A549 (cell line): ENCODE measurements around the gene DNM3. TPM values are rescaled to one million over a fixed set of nuclear protein-coding genes. Genes with fewer than 3 reads are reported as not detected.
"Not testable (repeated sequence)": the region's sequence is repeated elsewhere in the genome, so short reads cannot be mapped to it uniquely, and the experiment has no call there.

Experiments
- ATAC-seq, 2 experiments: fragments of 200-7000 bp in 1 of 2; fragments of >200 bp in 1 of 2; cut with Nextera tagmentation in 1 of 2; cut with Tn5 transposase in 1 of 2; 3 replicates each; pipeline versions ENCODE4 v1.8.0 to v1.9.1; 2018 to 2020; ENCODE audit warnings: mild to moderate bottlenecking in 1 of 2, moderate library complexity in 1 of 2
- CTCF ChIA-PET: fragments of 300-600 bp; sonication (Branson Sonifier 250); formaldehyde crosslinking; extraction: SDS; loops from one replicate; lab custom pipeline; 2021; ENCODE audit warnings: antibody characterized with exemption, inconsistent platforms; lab: Yijun Ruan, JAX
- POLR2A ChIA-PET: fragments of 350-600 bp; formaldehyde crosslinking; extraction: SDS; loops from one replicate; lab custom pipeline; 2021; ENCODE audit warnings: antibody characterized with exemption, inconsistent platforms; lab: Yijun Ruan, JAX
- DNase-seq, 2 experiments: peaks; one replicate each; pipeline versions ENCODE4 v3.0.0 to v3.0.0-alpha.2; 2011 to 2016; ENCODE audit warnings: low read depth in 1 of 2, low spot score in 1 of 2
- FAIRE-seq: peaks from 2 replicates; lab custom pipeline; 2011; peaks lifted over from hg19 to GRCh38; lab: Jason Lieb, UNC
- H3K27ac ChIP-seq, 2 experiments: fragments of >200 bp; sonication (Bioruptor Twin); formaldehyde crosslinking; 3 replicates each; pipeline ENCODE4 v1.5.1; 2016 to 2017
- H3K4me1 ChIP-seq: fragments of >200 bp; sonication (Bioruptor Twin); formaldehyde crosslinking; 3 replicates; pipeline ENCODE4 v1.6.1; 2016
- H3K4me2 ChIP-seq: fragments of >200 bp; sonication (Bioruptor Twin); formaldehyde crosslinking; 3 replicates; pipeline ENCODE4 v1.6.1; 2016
- H3K4me3 ChIP-seq: fragments of >200 bp; sonication (Bioruptor Twin); formaldehyde crosslinking; 3 replicates; pipeline ENCODE4 v1.5.1; 2016
- H3K9me3 ChIP-seq: fragments of >200 bp; sonication (Bioruptor Twin); formaldehyde crosslinking; 3 replicates; pipeline ENCODE4 v1.6.1; 2016
- CBX8 ChIP-seq: fragments of 200-600 bp; sonication (generic); IDR thresholded peaks from 2 replicates; pipeline ENCODE4 v1.6.1; 2016
- EHMT2 ChIP-seq: fragments of 200-600 bp; sonication (generic); IDR thresholded peaks from 2 replicates; pipeline ENCODE4 v1.6.1; 2016; ENCODE audit warnings: antibody characterized with exemption, low read depth, mild to moderate bottlenecking, moderate library complexity
- EP300 ChIP-seq, 2 experiments: fragments of >200 bp; sonication (Bioruptor Twin); formaldehyde crosslinking; IDR thresholded peaks; 2 replicates in 1 of 2; 3 replicates in 1 of 2; pipeline ENCODE4 v1.6.1; 2016 to 2017
- ESRRA ChIP-seq: fragments of 150-350 bp; IDR thresholded peaks from 2 replicates; pipeline ENCODE4 v1.6.1; 2014; ENCODE audit warnings: mild to moderate bottlenecking, low read length, borderline replicate concordance
- GATA3 ChIP-seq: IDR thresholded peaks from 2 replicates; pipeline ENCODE4 v1.6.1; 2012; ENCODE audit warnings: borderline replicate concordance
- HES2 ChIP-seq: fragments of >200 bp; sonication (Bioruptor Twin); formaldehyde crosslinking; IDR thresholded peaks from 2 replicates; pipeline ENCODE4 v1.6.1; 2016
- HEYL ChIP-seq: fragments of 250-450 bp; sonication (Bioruptor Pico); IDR thresholded peaks from 2 replicates; pipeline ENCODE4 v1.8.0; 2021; ENCODE audit warnings: mild to moderate bottlenecking, moderate library complexity
- JUNB ChIP-seq: fragments of >200 bp; sonication (Bioruptor Twin); formaldehyde crosslinking; IDR thresholded peaks from 2 replicates; pipeline ENCODE4 v1.6.1; 2016
- KDM5A ChIP-seq: fragments of 200-600 bp; sonication (generic); IDR thresholded peaks from 2 replicates; pipeline ENCODE4 v1.6.1; 2016; ENCODE audit warnings: antibody characterized with exemption, mild to moderate bottlenecking
- PHF8 ChIP-seq: fragments of 200-600 bp; sonication (generic); IDR thresholded peaks from 2 replicates; pipeline ENCODE4 v1.6.1; 2016; ENCODE audit warnings: low read depth, mild to moderate bottlenecking, antibody characterized with exemption, moderate library complexity, borderline replicate concordance
- POLR2A ChIP-seq: IDR thresholded peaks from 2 replicates; pipeline ENCODE4 v1.6.1; 2012; ENCODE audit warnings: mild to moderate bottlenecking, low read length
- POLR2AphosphoS2 ChIP-seq: conservative IDR thresholded peaks from 2 replicates; pipeline ENCODE4 v1.6.1; 2012; ENCODE audit warnings: low read length, improper control_type of control experiment, inconsistent platforms
- RAD21 ChIP-seq, 2 experiments: fragments of >200 bp in 1 of 2; sonication (Bioruptor Twin) in 1 of 2; formaldehyde crosslinking in 1 of 2; IDR thresholded peaks in 1 of 2; conservative IDR thresholded peaks in 1 of 2; 2 replicates in 1 of 2; 3 replicates in 1 of 2; pipeline ENCODE4 v1.6.1; 2012 to 2018; ENCODE audit warnings: inconsistent platforms in 1 of 2
- SMC3 ChIP-seq: fragments of >200 bp; sonication (Bioruptor Twin); formaldehyde crosslinking; IDR thresholded peaks from 3 replicates; pipeline ENCODE4 v1.6.1; 2018; ENCODE audit warnings: inconsistent platforms
- SREBF2 ChIP-seq: fragments of 450-650 bp; IDR thresholded peaks from 2 replicates; pipeline ENCODE4 v1.6.1; 2014; ENCODE audit warnings: mild to moderate bottlenecking, moderate library complexity
- TFCP2L1 ChIP-seq: fragments of 250-450 bp; sonication (Bioruptor Pico); IDR thresholded peaks from 2 replicates; pipeline ENCODE4 v1.5.0; 2021; ENCODE audit warnings: mild to moderate bottlenecking
- ZC3H11A ChIP-seq: fragments of 450-650 bp; IDR thresholded peaks from 2 replicates; pipeline ENCODE4 v1.6.1; 2014; ENCODE audit warnings: antibody characterized with exemption, mild to moderate bottlenecking
- WGBS: methylation state at CpG from one replicate; pipeline ENCODE4 v1.1.6; 2017; ENCODE audit errors: missing lambda C conversion rate; 5-methylcytosine and 5-hydroxymethylcytosine counted together
- polyA plus RNA-seq, 4 experiments: library from polyadenylated mRNA; depleted of rRNA in 3 of 4; stranded (reverse); fragments of >200 nt; fragmentation: RNase III in 1 of 4; extraction: RNeasy Plus Mini Kit Qiagen cat#74134 plus additional on column Dnase treatment in 1 of 4; gene quantifications; 2 replicates in 3 of 4; 3 replicates in 1 of 4; pipeline ENCODE4 v1.2.3, GENCODE V29; 2011 to 2017
- TF ChIP-seq, protein P1 (sequence below): fragments of 250-450 bp; sonication (Bioruptor Pico); IDR thresholded peaks from 2 replicates; pipeline ENCODE4 v1.5.0; 2021; ENCODE audit warnings: mild to moderate bottlenecking, moderate library complexity, borderline replicate concordance
- TF ChIP-seq, protein P2 (sequence below): fragments of 250-450 bp; sonication (Bioruptor Pico); IDR thresholded peaks from 2 replicates; pipeline ENCODE4 v1.5.0; 2020; ENCODE audit warnings: low read depth, mild to moderate bottlenecking, moderate library complexity
- TF ChIP-seq, protein P3 (sequence below): IDR thresholded peaks from 2 replicates; pipeline ENCODE4 v1.6.1; 2012

The DNM3 gene
- polyA plus RNA-seq, 2 of the 4 experiments (the other 2 are of a cell fraction) = 0.57 to 1.5 TPM

- ChIA-PET CTCF (interaction anchor here (1.4 to 3.7 kb wide), 3 partner anchors 18 to 358 kb away, joined by 3 to 21 read pairs (median 4); no protein-coding TSS in a partner anchor), POLR2A (interaction anchor here (3.0 to 4.7 kb wide), 2 partner anchors 39 to 106 kb away, joined by 16 to 120 read pairs; no protein-coding TSS in a partner anchor)
- TF ChIP-seq SMC3 (no peak), ESRRA (no peak), RAD21 (conservative IDR thresholded peaks at IDR 0.05 in 1 of 2, IDR thresholded peaks at IDR 0.05 in 1 of 2) (no peak), HEYL (no peak), PHF8 (no peak)
- Histone ChIP-seq H3K9me3 (peaks cover 13% of the 10 kb centered on the region; the same call in 2 of the 3 replicates), H3K4me1 (peaks cover 44% of the 10 kb centered on the region), H3K4me2 (peak overlapping the region; percentile 66), H3K4me3 (no peak overlapping the region), H3K27ac (peak overlapping the region; percentile 87 to 93)
- no peak for ATAC-seq
- FAIRE-seq = no peak
- WGBS = 91% methylated on average over 6 of the region's 6 CpGs
- DNase-seq = no peak
These were observed 519.7 kb downstream of the DNM3 start for GRCh38 chr1:172360985-172361384.

DNA sequence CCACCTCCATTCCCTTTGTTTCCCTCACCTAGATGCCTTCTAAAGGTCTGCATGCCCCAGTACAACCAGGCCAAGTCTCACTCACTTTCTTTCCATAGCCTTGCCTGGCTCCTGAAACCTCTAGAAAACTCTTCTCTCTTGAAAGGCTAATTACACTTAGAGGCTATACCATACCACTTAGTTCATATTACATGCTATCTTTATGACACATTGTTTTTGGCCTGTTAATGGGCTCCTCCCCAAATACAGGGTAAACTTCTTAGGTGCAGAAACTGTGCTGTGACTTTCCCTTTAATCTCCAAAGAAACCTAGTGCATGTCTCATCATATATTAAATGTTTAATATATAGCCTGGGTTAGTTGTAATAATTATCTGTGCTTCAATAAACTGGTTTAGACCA, 522.6 kb downstream of the DNM3 start:
- H3K4me1 ChIP-seq = peaks cover 24% of the 10 kb centered on the region
- TF ChIP-seq JUNB (no peak), GATA3 (no peak), TFCP2L1 (CRISPR knock-in tag) (no peak)
- CTCF ChIA-PET = no interaction called here

GRCh38 chr1:172371646-172372045, 530.3 kb downstream of the DNM3 start:
- H3K4me1 ChIP-seq, FAIRE-seq, CTCF ChIA-PET, ATAC-seq, H3K4me2 ChIP-seq, DNase-seq, H3K4me3 ChIP-seq, POLR2A ChIA-PET, H3K27ac ChIP-seq: not testable (repeated sequence)
- H3K9me3 ChIP-seq = peaks cover 17% of the 10 kb centered on the region; the same call in 1 of the 3 replicates
- 97% methylated on average over 2 of the region's 3 CpGs for WGBS

More for the DNA sequence above, 522.6 kb downstream of the DNM3 start:
- FAIRE-seq = no peak
- no peak overlapping the region for H3K4me2 ChIP-seq
- no peak for DNase-seq
- H3K27ac ChIP-seq = 0 out of 6 replicates have a peak overlapping the region, but pooled peaks of 1 of the 2 experiments have one; percentile 1
- ATAC-seq = no peak
- H3K4me3 ChIP-seq = no peak overlapping the region
- POLR2A ChIA-PET = no interaction called here
- H3K9me3 ChIP-seq = peaks cover 34% of the 10 kb centered on the region; the same call in 2 of the 3 replicates

DNA sequence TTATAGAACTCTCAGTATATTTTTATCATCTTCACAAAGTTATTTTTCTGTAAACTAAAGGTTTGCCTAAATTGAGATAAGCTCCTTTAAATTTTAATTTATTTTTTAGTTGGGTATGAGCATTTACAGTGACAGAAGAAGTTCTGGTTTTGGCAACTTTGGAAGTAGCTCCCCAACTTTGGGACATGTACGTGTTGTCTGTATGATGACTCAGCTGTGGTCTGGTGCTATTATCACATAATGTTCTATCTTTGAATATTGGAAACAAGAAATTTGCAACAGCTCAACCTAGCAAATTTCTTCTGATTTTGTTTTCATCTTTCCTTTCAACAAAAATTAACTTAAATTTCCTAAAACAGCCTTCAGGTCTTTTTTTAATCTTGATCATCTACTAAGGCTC, 532.6 kb downstream of the DNM3 start:
- POLR2A ChIA-PET = no interaction called here

More for the DNA sequence above, 532.6 kb downstream of the DNM3 start:
- FAIRE-seq (no peak), DNase-seq (no peak), ATAC-seq (no peak)
- Histone ChIP-seq H3K27ac (no peak overlapping the region), H3K4me2 (no peak overlapping the region), H3K9me3 (0 out of 3 replicates have a peak, but pooled peaks cover 2% of the 10 kb centered on the region), H3K4me3 (no peak overlapping the region), H3K4me1 (no peaks in the 10 kb centered on the region)
- CTCF ChIA-PET = interaction anchor here (0.8 kb wide), 1 partner anchor 51 kb away, joined by 3 read pairs; no protein-coding TSS in a partner anchor
- 74% methylated on average over 1 of the region's 1 CpG for WGBS
- TF ChIP-seq RAD21 (conservative IDR thresholded peaks at IDR 0.05 in 1 of 2, IDR thresholded peaks at IDR 0.05 in 1 of 2) = no peak
- TF ChIP-seq CBX8 = no peak
- TF ChIP-seq EHMT2 = no peak
- TF ChIP-seq HES2 = no peak
- no peak for TF ChIP-seq POLR2A
- TF ChIP-seq, protein P1, sequence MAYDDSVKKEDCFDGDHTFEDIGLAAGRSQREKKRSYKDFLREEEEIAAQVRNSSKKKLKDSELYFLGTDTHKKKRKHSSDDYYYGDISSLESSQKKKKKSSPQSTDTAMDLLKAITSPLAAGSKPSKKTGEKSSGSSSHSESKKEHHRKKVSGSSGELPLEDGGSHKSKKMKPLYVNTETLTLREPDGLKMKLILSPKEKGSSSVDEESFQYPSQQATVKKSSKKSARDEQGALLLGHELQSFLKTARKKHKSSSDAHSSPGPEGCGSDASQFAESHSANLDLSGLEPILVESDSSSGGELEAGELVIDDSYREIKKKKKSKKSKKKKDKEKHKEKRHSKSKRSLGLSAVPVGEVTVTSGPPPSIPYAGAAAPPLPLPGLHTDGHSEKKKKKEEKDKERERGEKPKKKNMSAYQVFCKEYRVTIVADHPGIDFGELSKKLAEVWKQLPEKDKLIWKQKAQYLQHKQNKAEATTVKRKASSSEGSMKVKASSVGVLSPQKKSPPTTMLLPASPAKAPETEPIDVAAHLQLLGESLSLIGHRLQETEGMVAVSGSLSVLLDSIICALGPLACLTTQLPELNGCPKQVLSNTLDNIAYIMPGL = no peak
- no peak for TF ChIP-seq EP300 (IDR thresholded peaks at IDR 0.05)
- TF ChIP-seq, protein P2, sequence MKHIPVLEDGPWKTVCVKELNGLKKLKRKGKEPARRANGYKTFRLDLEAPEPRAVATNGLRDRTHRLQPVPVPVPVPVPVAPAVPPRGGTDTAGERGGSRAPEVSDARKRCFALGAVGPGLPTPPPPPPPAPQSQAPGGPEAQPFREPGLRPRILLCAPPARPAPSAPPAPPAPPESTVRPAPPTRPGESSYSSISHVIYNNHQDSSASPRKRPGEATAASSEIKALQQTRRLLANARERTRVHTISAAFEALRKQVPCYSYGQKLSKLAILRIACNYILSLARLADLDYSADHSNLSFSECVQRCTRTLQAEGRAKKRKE (CRISPR knock-in tag) = no peak
- TF ChIP-seq, protein P3, sequence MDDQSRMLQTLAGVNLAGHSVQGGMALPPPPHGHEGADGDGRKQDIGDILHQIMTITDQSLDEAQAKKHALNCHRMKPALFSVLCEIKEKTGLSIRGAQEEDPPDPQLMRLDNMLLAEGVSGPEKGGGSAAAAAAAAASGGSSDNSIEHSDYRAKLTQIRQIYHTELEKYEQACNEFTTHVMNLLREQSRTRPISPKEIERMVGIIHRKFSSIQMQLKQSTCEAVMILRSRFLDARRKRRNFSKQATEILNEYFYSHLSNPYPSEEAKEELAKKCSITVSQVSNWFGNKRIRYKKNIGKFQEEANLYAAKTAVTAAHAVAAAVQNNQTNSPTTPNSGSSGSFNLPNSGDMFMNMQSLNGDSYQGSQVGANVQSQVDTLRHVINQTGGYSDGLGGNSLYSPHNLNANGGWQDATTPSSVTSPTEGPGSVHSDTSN = no peak
- no peak for TF ChIP-seq KDM5A
- TF ChIP-seq POLR2AphosphoS2 = no peak
- TF ChIP-seq SREBF2 = no peak
- no peak for TF ChIP-seq ZC3H11A
